NCI-H2196 treated with DMSO at 0.1 percent for 48 hours (cell line): Measurements from ENCODE around the gene ARHGAP33.
"Not testable (repeated sequence)": the region's sequence is repeated elsewhere in the genome, so short reads cannot be mapped to it uniquely, and the experiment has no call there.

Source experiments
- DNase-seq: peaks from one replicate; lab custom pipeline; 2025; ENCODE audit not compliant: unreplicated experiment; lab: John Stamatoyannopoulos, UW

The ARHGAP33 gene

GRCh38 chr19:35755550-35756376 lies 19.6 kb upstream of the ARHGAP33 start:
- DNase-seq: no peak

GRCh38 chr19:35756377-35757230 lies 18.8 kb upstream of the ARHGAP33 start, which contains the start of gene HSPB6:
TSS of gene HSPB6 (minus strand) at chr19:35757029. CDS start at chr19:35757008, 21 bp downstream.
- DNase-seq: no peak

GRCh38 chr19:35757231-35757748 lies 18.1 kb upstream of the ARHGAP33 start:
- DNase-seq: no peak

GRCh38 chr19:35757749-35758608 lies 17.4 kb upstream of the ARHGAP33 start, which contains the start of gene PROSER3:
TSS of gene PROSER3 (plus strand) at chr19:35758176. CDS start at chr19:35758216, 40 bp downstream.
- peak; percentile 95 for DNase-seq

- DNase-seq: no peak
Observed at GRCh38 chr19:35759697-35760096, 15.7 kb upstream of the ARHGAP33 start.

GRCh38 chr19:35760711-35761349 lies 14.5 kb upstream of the ARHGAP33 start:
- no peak for DNase-seq

- no peak for DNase-seq
Observed at GRCh38 chr19:35764432-35765315, 10.7 kb upstream of the ARHGAP33 start.

- no peak for DNase-seq
Observed at GRCh38 chr19:35766571-35767104, 8.7 kb upstream of the ARHGAP33 start.

- no peak for DNase-seq
Observed at GRCh38 chr19:35767288-35768081, 7.9 kb upstream of the ARHGAP33 start.

GRCh38 chr19:35768082-35768421 lies 7.3 kb upstream of the ARHGAP33 start:
- DNase-seq: no peak

GRCh38 chr19:35772362-35772761 lies 3.0 kb upstream of the ARHGAP33 start:
- not testable (repeated sequence) for DNase-seq

GRCh38 chr19:35773020-35773806 lies 2.2 kb upstream of the ARHGAP33 start:
- DNase-seq: no peak

GRCh38 chr19:35774274-35775045 lies 904 bp upstream of the ARHGAP33 start:
- no peak for DNase-seq

- no peak for DNase-seq
Observed at GRCh38 chr19:35775046-35775297, 392 bp upstream of the ARHGAP33 start.

- no peak for DNase-seq
Observed at GRCh38 chr19:35776102-35776788, 881 bp downstream of the ARHGAP33 start.

GRCh38 chr19:35777086-35777841 lies 1.9 kb downstream of the ARHGAP33 start:
- DNase-seq: no peak
